WTC11 (cell line): Measurements from ENCODE around the gene LDLRAD4. TPM values are rescaled to one million over a fixed set of nuclear protein-coding genes. Genes with fewer than 3 reads are reported as not detected.

Experiments used
- ATAC-seq: fragments of 200-7000 bp; cut with Tn5 transposase; 2 replicates; pipeline ENCODE4 v1.10.0; 2021; ENCODE audit warnings: mild to moderate bottlenecking, moderate library complexity
- CTCF ChIA-PET: fragments of 300-600 bp; sonication (Branson Sonifier 250); formaldehyde crosslinking; loops from one replicate; lab custom pipeline; 2021; ENCODE audit warnings: antibody characterized with exemption; lab: Charles Lee
- POLR2A ChIA-PET: fragments of 350-600 bp; sonication (Branson Sonifier 250); formaldehyde crosslinking; loops from one replicate; lab custom pipeline; 2021; ENCODE audit warnings: antibody characterized with exemption; lab: Charles Lee
- DNase-seq: peaks from one replicate; pipeline ENCODE4 v3.0.0; 2021; ENCODE audit warnings: low spot score
- H3K27ac Mint-ChIP-seq: 2 replicates; pipeline ENCODE4 v1.8.0; 2021; ENCODE audit warnings: mixed read lengths
- H3K27me3 Mint-ChIP-seq: 2 replicates; pipeline ENCODE4 v1.8.0; 2021; ENCODE audit warnings: low read depth, mild to moderate bottlenecking, moderate library complexity, mixed read lengths
- H3K36me3 Mint-ChIP-seq: 2 replicates; pipeline ENCODE4 v1.8.0; 2021; ENCODE audit warnings: mixed read lengths
- H3K4me1 Mint-ChIP-seq: 2 replicates; pipeline ENCODE4 v1.8.0; 2022; ENCODE audit warnings: mixed read lengths
- H3K4me3 Mint-ChIP-seq: 2 replicates; pipeline ENCODE4 v1.8.0; 2021; ENCODE audit warnings: mild to moderate bottlenecking, moderate library complexity, mixed read lengths
- H3K9me3 Mint-ChIP-seq: 2 replicates; pipeline ENCODE4 v1.8.0; 2021; ENCODE audit warnings: mixed read lengths
- EMX1 ChIP-seq: fragments of 250-450 bp; sonication (Bioruptor Pico); IDR thresholded peaks from 2 replicates; pipeline ENCODE4 v1.8.0; 2021; ENCODE audit warnings: mild to moderate bottlenecking
- FOXP1 ChIP-seq: sonication (generic); formaldehyde crosslinking; IDR thresholded peaks from 2 replicates; pipeline ENCODE4 v1.8.0; 2022; ENCODE audit warnings: missing genetic modification reagents, mild to moderate bottlenecking, moderate library complexity, borderline replicate concordance
- MYBL2 ChIP-seq: sonication (generic); formaldehyde crosslinking; IDR thresholded peaks from 2 replicates; pipeline ENCODE4 v1.8.1; 2023; ENCODE audit warnings: mild to moderate bottlenecking, moderate library complexity, missing genetic modification reagents
- total RNA-seq: library from RNA; stranded (reverse); gene quantifications from 3 replicates; pipeline ENCODE4 v1.2.3, GENCODE V29; 2021
- TF ChIP-seq, protein P1 (sequence below): sonication (generic); formaldehyde crosslinking; conservative IDR thresholded peaks from 2 replicates; pipeline ENCODE4 v1.8.1; 2023; ENCODE audit warnings: mild to moderate bottlenecking, low read depth, missing genetic modification reagents, moderate library complexity
- TF ChIP-seq, protein P2 (sequence below): sonication (generic); formaldehyde crosslinking; IDR thresholded peaks from 2 replicates; pipeline ENCODE4 v1.8.0; 2022; ENCODE audit warnings: missing genetic modification reagents
- TF ChIP-seq, protein P3 (sequence below): sonication (generic); formaldehyde crosslinking; IDR thresholded peaks from 2 replicates; pipeline ENCODE4 v1.8.1; 2023; ENCODE audit warnings: mild to moderate bottlenecking, missing genetic modification reagents
- TF ChIP-seq, protein P4 (sequence below): sonication (generic); formaldehyde crosslinking; IDR thresholded peaks from 2 replicates; pipeline ENCODE4 v1.8.0; 2022; ENCODE audit warnings: mild to moderate bottlenecking, missing genetic modification reagents
- TF ChIP-seq, protein P5 (sequence below): sonication (generic); formaldehyde crosslinking; IDR thresholded peaks from 2 replicates; pipeline ENCODE4 v1.8.1; 2023; ENCODE audit warnings: mild to moderate bottlenecking, moderate library complexity, missing genetic modification reagents
- TF ChIP-seq, protein P6 (sequence below): fragments of 250-450 bp; sonication (Bioruptor Pico); IDR thresholded peaks from 2 replicates; pipeline ENCODE4 v1.9.0; 2021; ENCODE audit warnings: mild to moderate bottlenecking, borderline replicate concordance
- TF ChIP-seq, protein P7 (sequence below): sonication (generic); formaldehyde crosslinking; IDR thresholded peaks from 2 replicates; pipeline ENCODE4 v1.8.0; 2022; ENCODE audit warnings: mild to moderate bottlenecking, missing genetic modification reagents

Gene LDLRAD4
- total RNA-seq, 1 experiment from 2014 or later: 6.2 TPM

DNA sequence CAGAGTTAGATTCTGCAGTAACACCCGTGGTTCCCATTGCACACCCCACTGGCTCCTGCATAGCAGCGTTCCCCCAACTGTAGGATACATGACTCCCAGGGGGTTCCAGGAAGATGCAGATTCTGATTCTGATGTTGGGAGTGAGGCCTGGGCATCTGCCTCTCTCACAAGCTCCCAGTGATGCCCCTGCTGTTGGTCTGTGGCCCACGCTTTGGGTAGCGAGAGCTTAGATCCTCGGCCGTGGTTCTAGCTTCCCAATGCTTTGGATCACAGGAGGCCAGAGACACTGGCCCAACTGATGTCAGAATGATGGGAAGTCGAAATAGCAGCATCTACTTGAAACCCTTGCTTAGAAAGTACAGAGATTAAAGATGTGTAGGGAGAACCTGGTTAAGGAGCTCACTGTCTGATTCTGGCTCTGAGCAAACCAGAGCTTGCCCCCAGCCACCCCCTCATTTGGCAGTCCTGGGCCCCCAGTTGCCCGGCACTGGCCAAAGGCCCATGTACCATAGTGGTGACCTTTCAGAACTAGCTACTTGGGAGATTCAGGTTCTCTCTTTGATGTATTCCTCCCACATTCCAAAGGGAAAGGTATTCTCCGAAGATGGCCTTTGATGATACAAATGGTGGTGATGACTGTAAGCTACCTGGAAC, 310.3 kb downstream of the LDLRAD4 start (continued):
- TF ChIP-seq, protein P1, sequence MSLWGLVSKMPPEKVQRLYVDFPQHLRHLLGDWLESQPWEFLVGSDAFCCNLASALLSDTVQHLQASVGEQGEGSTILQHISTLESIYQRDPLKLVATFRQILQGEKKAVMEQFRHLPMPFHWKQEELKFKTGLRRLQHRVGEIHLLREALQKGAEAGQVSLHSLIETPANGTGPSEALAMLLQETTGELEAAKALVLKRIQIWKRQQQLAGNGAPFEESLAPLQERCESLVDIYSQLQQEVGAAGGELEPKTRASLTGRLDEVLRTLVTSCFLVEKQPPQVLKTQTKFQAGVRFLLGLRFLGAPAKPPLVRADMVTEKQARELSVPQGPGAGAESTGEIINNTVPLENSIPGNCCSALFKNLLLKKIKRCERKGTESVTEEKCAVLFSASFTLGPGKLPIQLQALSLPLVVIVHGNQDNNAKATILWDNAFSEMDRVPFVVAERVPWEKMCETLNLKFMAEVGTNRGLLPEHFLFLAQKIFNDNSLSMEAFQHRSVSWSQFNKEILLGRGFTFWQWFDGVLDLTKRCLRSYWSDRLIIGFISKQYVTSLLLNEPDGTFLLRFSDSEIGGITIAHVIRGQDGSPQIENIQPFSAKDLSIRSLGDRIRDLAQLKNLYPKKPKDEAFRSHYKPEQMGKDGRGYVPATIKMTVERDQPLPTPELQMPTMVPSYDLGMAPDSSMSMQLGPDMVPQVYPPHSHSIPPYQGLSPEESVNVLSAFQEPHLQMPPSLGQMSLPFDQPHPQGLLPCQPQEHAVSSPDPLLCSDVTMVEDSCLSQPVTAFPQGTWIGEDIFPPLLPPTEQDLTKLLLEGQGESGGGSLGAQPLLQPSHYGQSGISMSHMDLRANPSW: no peak

DNA sequence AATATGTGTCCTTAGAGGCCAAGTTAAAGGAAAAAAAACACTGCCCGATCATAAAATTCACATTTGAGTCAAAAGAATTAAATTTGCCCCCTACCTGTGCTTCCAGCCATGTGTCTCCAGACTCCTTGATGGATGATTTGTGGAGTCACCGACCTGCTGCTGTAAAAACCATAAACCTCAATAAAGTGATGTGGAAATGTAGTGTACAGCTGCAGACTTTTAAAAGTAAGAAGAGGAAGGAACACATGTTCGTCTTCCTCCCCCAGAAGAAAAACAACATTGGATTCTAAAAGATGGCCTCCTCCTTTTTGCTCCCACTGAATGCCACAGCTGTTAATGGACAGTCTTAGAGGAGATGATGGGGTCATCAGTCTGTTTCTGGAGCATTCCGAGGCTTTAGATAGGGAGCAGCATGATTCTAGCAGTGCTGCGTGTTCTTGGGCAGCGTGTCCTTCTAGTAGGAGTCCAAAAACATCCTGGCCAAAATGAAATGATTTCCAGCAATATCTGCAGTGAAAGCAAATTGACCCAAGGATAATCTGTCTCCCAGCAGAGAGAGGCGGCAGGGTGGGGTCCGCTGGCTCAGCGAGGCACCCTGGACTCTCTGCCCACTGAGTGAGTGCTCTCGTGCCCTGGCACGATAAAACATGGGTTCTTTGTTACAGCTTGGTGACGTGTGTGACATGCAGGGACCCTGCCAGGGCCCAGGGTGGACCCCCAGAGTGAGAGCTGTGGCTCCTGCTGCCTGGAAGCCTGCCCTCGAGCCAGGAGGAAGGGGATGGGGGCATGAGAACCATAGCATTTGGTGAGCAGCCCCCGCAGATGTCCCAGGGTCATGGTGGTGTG, 311.7 kb downstream of the LDLRAD4 start:
- no peaks in the 10 kb centered on the region for H3K27me3 Mint-ChIP-seq
- ChIA-PET POLR2A (no interaction called here), CTCF (interaction anchor here (0.6 to 3.5 kb wide), 11 partner anchors 11 to 417 kb away, joined by 3 to 23 read pairs (median 3); no protein-coding TSS in a partner anchor)
- no peak overlapping the region; the same call in 1 of the 2 replicates for H3K27ac Mint-ChIP-seq
- no peak for TF ChIP-seq EMX1 (CRISPR knock-in tag)
- TF ChIP-seq MYBL2 (CRISPR knock-in tag): no peak
- TF ChIP-seq, protein P2, sequence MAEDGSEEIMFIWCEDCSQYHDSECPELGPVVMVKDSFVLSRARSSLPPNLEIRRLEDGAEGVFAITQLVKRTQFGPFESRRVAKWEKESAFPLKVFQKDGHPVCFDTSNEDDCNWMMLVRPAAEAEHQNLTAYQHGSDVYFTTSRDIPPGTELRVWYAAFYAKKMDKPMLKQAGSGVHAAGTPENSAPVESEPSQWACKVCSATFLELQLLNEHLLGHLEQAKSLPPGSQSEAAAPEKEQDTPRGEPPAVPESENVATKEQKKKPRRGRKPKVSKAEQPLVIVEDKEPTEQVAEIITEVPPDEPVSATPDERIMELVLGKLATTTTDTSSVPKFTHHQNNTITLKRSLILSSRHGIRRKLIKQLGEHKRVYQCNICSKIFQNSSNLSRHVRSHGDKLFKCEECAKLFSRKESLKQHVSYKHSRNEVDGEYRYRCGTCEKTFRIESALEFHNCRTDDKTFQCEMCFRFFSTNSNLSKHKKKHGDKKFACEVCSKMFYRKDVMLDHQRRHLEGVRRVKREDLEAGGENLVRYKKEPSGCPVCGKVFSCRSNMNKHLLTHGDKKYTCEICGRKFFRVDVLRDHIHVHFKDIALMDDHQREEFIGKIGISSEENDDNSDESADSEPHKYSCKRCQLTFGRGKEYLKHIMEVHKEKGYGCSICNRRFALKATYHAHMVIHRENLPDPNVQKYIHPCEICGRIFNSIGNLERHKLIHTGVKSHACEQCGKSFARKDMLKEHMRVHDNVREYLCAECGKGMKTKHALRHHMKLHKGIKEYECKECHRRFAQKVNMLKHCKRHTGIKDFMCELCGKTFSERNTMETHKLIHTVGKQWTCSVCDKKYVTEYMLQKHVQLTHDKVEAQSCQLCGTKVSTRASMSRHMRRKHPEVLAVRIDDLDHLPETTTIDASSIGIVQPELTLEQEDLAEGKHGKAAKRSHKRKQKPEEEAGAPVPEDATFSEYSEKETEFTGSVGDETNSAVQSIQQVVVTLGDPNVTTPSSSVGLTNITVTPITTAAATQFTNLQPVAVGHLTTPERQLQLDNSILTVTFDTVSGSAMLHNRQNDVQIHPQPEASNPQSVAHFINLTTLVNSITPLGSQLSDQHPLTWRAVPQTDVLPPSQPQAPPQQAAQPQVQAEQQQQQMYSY: no peak
- TF ChIP-seq, protein P3, sequence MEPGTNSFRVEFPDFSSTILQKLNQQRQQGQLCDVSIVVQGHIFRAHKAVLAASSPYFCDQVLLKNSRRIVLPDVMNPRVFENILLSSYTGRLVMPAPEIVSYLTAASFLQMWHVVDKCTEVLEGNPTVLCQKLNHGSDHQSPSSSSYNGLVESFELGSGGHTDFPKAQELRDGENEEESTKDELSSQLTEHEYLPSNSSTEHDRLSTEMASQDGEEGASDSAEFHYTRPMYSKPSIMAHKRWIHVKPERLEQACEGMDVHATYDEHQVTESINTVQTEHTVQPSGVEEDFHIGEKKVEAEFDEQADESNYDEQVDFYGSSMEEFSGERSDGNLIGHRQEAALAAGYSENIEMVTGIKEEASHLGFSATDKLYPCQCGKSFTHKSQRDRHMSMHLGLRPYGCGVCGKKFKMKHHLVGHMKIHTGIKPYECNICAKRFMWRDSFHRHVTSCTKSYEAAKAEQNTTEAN (CRISPR knock-in tag): no peak
- no peak for TF ChIP-seq FOXP1
- TF ChIP-seq, protein P4, sequence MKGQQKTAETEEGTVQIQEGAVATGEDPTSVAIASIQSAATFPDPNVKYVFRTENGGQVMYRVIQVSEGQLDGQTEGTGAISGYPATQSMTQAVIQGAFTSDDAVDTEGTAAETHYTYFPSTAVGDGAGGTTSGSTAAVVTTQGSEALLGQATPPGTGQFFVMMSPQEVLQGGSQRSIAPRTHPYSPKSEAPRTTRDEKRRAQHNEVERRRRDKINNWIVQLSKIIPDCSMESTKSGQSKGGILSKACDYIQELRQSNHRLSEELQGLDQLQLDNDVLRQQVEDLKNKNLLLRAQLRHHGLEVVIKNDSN: no peak
- TF ChIP-seq, protein P5, sequence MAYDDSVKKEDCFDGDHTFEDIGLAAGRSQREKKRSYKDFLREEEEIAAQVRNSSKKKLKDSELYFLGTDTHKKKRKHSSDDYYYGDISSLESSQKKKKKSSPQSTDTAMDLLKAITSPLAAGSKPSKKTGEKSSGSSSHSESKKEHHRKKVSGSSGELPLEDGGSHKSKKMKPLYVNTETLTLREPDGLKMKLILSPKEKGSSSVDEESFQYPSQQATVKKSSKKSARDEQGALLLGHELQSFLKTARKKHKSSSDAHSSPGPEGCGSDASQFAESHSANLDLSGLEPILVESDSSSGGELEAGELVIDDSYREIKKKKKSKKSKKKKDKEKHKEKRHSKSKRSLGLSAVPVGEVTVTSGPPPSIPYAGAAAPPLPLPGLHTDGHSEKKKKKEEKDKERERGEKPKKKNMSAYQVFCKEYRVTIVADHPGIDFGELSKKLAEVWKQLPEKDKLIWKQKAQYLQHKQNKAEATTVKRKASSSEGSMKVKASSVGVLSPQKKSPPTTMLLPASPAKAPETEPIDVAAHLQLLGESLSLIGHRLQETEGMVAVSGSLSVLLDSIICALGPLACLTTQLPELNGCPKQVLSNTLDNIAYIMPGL (CRISPR knock-in tag): no peak
- TF ChIP-seq, protein P6, sequence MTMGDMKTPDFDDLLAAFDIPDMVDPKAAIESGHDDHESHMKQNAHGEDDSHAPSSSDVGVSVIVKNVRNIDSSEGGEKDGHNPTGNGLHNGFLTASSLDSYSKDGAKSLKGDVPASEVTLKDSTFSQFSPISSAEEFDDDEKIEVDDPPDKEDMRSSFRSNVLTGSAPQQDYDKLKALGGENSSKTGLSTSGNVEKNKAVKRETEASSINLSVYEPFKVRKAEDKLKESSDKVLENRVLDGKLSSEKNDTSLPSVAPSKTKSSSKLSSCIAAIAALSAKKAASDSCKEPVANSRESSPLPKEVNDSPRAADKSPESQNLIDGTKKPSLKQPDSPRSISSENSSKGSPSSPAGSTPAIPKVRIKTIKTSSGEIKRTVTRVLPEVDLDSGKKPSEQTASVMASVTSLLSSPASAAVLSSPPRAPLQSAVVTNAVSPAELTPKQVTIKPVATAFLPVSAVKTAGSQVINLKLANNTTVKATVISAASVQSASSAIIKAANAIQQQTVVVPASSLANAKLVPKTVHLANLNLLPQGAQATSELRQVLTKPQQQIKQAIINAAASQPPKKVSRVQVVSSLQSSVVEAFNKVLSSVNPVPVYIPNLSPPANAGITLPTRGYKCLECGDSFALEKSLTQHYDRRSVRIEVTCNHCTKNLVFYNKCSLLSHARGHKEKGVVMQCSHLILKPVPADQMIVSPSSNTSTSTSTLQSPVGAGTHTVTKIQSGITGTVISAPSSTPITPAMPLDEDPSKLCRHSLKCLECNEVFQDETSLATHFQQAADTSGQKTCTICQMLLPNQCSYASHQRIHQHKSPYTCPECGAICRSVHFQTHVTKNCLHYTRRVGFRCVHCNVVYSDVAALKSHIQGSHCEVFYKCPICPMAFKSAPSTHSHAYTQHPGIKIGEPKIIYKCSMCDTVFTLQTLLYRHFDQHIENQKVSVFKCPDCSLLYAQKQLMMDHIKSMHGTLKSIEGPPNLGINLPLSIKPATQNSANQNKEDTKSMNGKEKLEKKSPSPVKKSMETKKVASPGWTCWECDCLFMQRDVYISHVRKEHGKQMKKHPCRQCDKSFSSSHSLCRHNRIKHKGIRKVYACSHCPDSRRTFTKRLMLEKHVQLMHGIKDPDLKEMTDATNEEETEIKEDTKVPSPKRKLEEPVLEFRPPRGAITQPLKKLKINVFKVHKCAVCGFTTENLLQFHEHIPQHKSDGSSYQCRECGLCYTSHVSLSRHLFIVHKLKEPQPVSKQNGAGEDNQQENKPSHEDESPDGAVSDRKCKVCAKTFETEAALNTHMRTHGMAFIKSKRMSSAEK (CRISPR knock-in tag): no peak
- TF ChIP-seq, protein P7, sequence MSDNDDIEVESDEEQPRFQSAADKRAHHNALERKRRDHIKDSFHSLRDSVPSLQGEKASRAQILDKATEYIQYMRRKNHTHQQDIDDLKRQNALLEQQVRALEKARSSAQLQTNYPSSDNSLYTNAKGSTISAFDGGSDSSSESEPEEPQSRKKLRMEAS (CRISPR knock-in tag): no peak
- DNase-seq: no peak
- H3K4me1 Mint-ChIP-seq: peaks cover 6% of the 10 kb centered on the region; the same call in 1 of the 2 replicates
- H3K4me3 Mint-ChIP-seq: no peak overlapping the region
- no peaks in the 10 kb centered on the region for H3K36me3 Mint-ChIP-seq
- no peaks in the 10 kb centered on the region for H3K9me3 Mint-ChIP-seq
- no peak for ATAC-seq
